ENCODE data around the gene NLRP14. TPM values are rescaled to one million over a fixed set of nuclear protein-coding genes. Genes with fewer than 3 reads are reported as not detected.
A peak's percentile ranks its signal among the peaks of the same experiment; 100 is the strongest.

The NLRP14 gene
- not detected for polyA plus RNA-seq (2013, experiment 1 of 2; ENCODE audit: insufficient read length)
- not detected for polyA plus RNA-seq (2013, experiment 2 of 2; ENCODE audit: insufficient read length)

DNA sequence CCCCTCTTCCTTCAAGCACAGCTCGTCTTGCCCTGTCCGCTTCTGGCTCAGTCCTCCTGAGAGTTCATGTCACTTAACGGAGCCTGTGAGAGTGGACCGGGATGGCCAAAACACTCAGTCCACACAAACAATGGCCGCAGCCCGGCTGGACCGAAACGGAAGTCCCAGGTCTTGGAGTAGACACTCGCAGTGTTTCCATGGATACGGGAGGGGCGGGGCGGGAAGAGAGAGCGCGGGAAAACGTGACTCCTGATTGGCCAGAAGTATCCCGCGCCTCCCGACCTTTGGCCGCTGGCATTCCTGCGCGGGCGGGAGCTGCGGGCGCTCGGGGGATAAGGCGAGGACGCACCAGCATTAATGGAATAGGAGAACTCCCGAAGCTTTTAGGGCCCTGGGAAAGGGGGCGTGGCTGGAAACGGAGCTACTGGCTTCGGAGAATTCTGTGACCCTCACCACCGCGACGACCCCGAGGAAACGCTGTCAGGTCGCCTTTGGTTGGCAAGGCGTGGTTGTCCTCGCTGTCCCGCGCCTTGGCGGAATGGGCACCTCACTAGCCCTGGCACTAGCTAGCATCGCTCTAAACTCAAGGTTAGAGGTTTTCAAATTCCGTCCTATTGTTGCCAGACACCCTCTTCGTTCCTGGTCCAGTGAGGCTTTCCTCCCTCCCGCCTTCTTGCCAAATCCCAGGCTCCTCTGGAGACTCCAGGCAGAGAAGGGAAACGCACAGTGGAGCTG lies at the start of gene NLRP14, which contains the start of gene ZNF214:
Gene NLRP14 (plus strand): TSS at position 297 of the 735 bp plus-strand sequence. CDS start 18,108 bp downstream, outside the sequence.
Gene ZNF214 (minus strand): TSS at position 164 of the 735 bp plus-strand sequence. CDS start 17,511 bp downstream, outside the sequence.
- peak; percentile 91 for DNase-seq

GRCh38 chr11:6979365-6979764 lies 40.9 kb upstream of the NLRP14 start:
- no peak for DNase-seq

DNA sequence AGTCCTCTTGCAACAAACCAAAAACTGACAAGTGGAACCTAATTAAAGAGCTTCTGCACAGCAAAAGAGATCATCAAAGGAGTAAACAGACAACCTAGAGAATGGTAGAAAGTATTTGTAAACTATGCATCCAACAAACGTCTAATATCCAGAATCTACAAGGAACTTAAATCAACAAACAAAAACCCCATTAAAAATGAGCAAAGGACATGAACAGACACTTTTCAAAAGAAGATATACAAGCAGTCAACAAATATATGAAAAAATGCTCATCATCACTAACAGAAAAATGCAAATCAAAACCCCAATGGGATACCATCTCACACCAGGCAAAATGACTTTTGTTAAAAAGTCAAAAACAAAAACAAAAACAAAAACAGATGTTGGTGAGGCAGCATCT lies 33.8 kb upstream of the NLRP14 start:
- DNase-seq: no peak

- peak; percentile 17 for DNase-seq
Observed at GRCh38 chr11:6988506-6988905, 31.8 kb upstream of the NLRP14 start.

GRCh38 chr11:6991227-6991626 lies 29.1 kb upstream of the NLRP14 start:
- DNase-seq: no peak

- DNase-seq: peak; percentile 17
Observed at GRCh38 chr11:6992026-6992425, 28.3 kb upstream of the NLRP14 start.

DNA sequence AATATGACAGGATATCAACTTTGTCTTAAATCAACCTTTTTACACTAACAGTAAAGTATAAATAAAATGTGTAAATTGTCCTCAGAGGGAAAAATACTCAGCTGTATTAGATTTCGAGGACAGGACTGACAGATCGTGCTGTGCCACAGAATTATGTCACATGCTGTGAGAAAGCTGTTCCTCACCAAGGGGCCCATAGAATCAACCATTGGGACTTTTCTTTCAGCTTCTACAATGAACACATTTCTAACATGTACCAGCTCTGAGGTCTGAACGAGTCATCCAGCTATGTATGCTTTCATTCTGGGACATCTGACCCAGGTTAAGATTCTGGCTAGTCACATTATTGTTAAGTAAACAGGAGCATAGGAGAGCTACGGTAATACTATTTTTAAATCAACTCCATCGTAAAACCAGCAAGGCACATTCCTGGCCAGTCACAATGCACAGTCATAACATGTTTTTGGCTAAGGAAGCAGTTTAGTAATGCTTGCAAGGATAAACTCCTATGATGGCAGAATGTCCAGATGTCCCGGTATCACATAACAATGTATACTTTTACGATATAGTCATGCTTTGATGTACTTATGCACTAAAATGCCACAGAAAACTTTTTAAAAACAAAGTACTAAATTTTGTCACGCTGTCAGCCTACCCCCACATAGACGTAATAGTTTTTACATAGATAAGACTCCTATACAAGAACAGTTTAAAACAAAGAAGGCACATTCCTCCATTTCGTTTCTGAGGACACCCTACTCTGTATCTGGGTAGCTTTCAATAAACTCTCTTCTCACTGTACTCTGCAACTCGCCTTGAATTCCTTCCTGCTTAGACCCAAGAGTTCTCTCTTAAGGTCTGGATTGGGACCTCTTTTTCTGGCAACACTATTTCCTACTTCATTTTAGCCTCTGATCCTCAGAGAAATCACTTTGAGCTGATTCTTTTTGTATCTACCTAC lies 27.5 kb upstream of the NLRP14 start:
- peak; percentile 84 for DNase-seq

DNA sequence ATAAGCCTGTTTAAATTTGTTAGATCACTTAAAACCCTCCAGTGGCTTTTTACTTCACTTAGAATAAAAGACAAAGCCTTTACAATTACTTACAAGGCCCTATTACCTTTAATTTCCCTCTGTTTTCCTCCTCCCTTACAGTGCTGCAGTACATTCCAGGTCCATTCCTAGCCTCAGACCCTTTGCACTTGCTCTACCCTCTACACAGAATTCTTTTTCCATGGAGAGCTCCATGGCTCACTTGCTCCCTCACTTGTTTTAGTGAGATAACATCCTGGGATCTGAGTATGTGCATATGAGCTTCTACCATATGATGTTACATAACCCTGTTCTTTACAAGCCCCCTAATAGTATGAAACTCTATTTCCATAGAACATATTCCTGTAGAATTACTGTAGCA lies 24.6 kb upstream of the NLRP14 start:
- DNase-seq: no peak

- DNase-seq: peak; percentile 32
Observed at GRCh38 chr11:7004482-7004881, 15.8 kb upstream of the NLRP14 start.

GRCh38 chr11:7014118-7014517 lies 6.2 kb upstream of the NLRP14 start:
- DNase-seq: no peak

- DNase-seq: no peak
Observed at GRCh38 chr11:7016011-7016410, 4.3 kb upstream of the NLRP14 start.

- DNase-seq: peak; percentile 15
Observed at GRCh38 chr11:7019500-7020182, 638 bp upstream of the NLRP14 start.

GRCh38 chr11:7021318-7021717 lies 1.0 kb downstream of the NLRP14 start:
- DNase-seq: no peak

DNA sequence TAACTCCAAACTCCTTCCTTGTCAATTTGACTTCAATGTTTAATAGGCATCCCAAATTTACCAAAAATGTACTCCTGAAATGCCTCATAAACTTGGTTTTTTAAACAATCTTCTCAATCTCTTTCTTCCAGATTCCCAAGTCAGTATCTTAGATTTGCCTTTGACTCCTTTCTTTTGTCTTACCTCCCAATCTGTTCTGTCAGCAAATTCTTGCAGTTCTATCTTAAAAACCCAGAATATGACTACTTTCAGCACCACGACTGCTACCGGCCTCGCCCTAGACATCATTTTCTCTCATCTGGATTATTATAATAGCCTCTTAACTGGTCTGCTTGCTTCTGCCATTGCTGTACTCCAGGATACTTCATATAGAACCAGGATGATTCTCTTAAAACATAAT lies 7.9 kb downstream of the NLRP14 start:
- no peak for DNase-seq

- no peak for DNase-seq
Observed at GRCh38 chr11:7030836-7031235, 10.6 kb downstream of the NLRP14 start.

- no peak for DNase-seq
Observed at GRCh38 chr11:7031471-7031871, 11.2 kb downstream of the NLRP14 start.

- DNase-seq: no peak
Observed at GRCh38 chr11:7032692-7033091, 12.4 kb downstream of the NLRP14 start.

DNA sequence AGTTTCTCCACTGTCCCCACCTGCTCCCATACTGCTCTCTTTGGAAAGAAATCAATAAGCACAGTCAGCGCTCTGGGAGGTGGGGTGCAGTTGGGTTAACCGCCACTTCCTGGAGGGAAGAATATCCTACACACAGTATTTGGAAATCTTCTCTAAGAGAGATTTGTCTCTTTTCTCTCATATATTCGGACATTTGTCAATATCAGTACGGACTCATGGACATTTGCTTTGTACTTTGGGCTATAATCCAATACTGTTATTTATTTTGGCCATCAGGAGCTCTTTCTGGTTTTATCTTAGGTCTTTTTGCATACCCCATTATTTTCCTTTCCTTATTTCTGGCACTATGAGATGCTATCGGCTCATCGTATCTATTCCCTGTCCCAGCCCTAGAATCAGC lies 13.7 kb downstream of the NLRP14 start:
- no peak for DNase-seq

DNA sequence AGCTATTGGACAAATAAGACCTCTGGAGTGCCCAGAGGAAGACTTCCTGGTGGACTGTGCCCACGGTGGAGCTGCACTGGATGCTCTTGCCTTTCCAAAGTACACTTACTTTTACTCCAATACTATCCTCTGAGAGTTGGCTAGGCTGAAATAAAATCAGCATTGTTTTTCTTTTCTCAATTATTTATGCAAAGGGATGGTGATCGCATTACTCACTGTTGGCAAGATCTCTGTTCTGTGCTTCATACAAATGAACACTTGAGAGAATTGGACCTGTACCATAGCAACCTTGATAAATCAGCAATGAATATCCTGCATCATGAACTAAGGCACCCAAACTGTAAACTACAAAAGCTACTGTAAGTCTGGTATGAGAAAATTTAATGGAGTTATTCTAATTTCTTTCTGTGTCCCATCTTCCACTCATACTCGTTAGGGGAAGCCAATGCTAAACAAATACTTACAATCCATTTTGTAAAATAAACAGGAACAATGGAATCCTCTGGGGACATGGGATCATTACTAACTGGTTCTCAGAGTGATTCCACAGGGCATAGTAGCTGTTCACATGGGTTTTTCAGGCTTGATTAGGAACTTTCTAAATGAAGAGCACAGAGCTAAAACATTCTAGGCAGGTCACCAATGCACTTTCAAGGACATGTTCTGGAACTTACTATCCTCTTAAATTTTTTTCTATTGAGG lies 26.3 kb downstream of the NLRP14 start:
- DNase-seq: peak; percentile 7

GRCh38 chr11:7050191-7050590 lies 29.9 kb downstream of the NLRP14 start:
- no peak for DNase-seq

DNA sequence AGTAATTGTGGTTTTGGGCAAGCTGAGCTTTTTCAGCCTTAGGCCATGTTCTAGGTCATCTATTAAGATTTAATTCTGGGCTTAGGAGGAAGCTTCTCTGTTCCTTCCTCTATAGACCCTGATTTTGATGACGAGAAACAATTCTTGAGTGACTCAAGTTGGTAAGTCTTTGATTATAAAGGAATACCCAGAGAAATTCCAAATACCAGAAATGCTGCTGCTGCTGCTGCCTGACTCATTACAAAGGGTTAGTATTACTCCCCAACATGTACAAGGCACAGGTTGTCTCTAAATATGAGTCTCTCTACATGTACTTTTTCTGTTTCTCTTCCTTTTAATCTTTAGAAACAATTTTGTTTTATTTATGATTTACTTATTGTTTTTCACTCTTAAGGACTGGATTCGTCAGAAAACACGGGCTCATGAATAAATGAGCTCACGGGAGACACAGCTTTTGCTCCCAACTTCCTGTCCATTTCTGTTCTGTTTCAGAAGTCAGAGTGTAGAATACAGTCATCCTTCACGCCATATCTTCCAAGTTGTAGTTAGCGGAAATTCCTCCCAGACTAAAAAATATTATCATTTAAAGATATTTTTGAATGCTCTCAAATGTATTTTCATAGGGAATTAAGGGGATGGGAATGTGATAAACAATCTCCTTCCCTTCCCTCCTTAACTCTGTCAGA lies 36.7 kb downstream of the NLRP14 start:
- DNase-seq: no peak

Data from fibroblast of skin of back (primary cell).